ENCODE measurements around the gene TASOR2. TPM values are rescaled to one million over a fixed set of nuclear protein-coding genes. Genes with fewer than 3 reads are reported as not detected.

Gene TASOR2
- polyA plus RNA-seq, 1 donor (not counting 4 experiments of a cell fraction or from before 2014, with no cell fraction given), result 40.4 TPM

DNA sequence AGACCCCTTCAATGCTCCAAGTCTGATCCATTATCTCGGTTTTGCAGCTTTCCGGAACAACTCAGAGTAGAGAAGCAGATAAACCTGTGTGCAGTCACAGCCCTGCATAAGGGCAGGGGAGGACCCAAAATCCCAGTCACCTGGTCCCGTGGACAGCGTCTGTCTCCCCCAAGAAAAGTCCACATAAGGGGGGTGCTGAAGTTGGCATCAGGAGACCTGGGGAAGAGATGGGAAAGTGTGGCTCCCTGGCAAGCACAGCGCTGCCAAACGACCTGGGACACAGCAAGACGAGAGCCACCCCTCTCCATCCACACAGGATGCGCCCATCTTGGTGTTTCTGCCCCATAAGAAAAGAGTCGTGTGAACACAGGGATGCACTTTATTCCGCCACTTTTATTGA lies 46.1 kb upstream of the TASOR2 start:
- Histone ChIP-seq H3K79me2 (ENCODE audit: control insufficient read depth, insufficient read depth, low read length) (no peaks in the 10 kb centered on the region), H3K9ac (ENCODE audit: control insufficient read depth, extremely low read depth, insufficient read depth, low read length) (no peak overlapping the region), H3K4me1 (ENCODE audit: control insufficient read depth, extremely low read depth, insufficient read depth, low read length) (no peaks in the 10 kb centered on the region), H3K9me3 (ENCODE audit: control insufficient read depth, low read depth, low read length) (no peaks in the 10 kb centered on the region), H4K20me1 (ENCODE audit: control insufficient read depth, extremely low read depth, insufficient read depth, low read length) (no peaks in the 10 kb centered on the region), H2AFZ (ENCODE audit: control insufficient read depth, low read length) (no peak overlapping the region), H3K4me3 (ENCODE audit: control insufficient read depth in 2 of 3, extremely low read depth in 1 of 3, insufficient read depth in 2 of 3, low read depth in 1 of 3, low read length in 3 of 3) (no peak overlapping the region), H3K27ac (ENCODE audit: control insufficient read depth, insufficient read depth, low read length) (no peak overlapping the region), H3K27me3 (ENCODE audit: control insufficient read depth, extremely low read depth, insufficient read depth, low read length) (no peaks in the 10 kb centered on the region), H3K36me3 (ENCODE audit: control insufficient read depth in 2 of 2, extremely low read depth in 1 of 2, insufficient read depth in 2 of 2, low read length in 2 of 2) (peaks cover 0 to 9% of the 10 kb centered on the region in 2 experiments), H3K4me2 (ENCODE audit: control insufficient read depth, extremely low read depth, insufficient read depth, low read depth, low read length) (no peak overlapping the region), H3K9me1 (ENCODE audit: control insufficient read depth, extremely low read depth, insufficient read depth, low read length) (no peaks in the 10 kb centered on the region)
- dilution Hi-C loops (cut with MboI; ENCODE audit: extremely low pct_ligation_motif_present, low sequenced_read_pairs), result no loop called here
- TF ChIP-seq EZH2 (IDR thresholded peaks at IDR 0.05; ENCODE audit: low read length), result no peak
- TF ChIP-seq, protein P1, sequence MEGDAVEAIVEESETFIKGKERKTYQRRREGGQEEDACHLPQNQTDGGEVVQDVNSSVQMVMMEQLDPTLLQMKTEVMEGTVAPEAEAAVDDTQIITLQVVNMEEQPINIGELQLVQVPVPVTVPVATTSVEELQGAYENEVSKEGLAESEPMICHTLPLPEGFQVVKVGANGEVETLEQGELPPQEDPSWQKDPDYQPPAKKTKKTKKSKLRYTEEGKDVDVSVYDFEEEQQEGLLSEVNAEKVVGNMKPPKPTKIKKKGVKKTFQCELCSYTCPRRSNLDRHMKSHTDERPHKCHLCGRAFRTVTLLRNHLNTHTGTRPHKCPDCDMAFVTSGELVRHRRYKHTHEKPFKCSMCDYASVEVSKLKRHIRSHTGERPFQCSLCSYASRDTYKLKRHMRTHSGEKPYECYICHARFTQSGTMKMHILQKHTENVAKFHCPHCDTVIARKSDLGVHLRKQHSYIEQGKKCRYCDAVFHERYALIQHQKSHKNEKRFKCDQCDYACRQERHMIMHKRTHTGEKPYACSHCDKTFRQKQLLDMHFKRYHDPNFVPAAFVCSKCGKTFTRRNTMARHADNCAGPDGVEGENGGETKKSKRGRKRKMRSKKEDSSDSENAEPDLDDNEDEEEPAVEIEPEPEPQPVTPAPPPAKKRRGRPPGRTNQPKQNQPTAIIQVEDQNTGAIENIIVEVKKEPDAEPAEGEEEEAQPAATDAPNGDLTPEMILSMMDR (optimal IDR thresholded peaks at IDR 0.05 in 1 of 3, IDR thresholded peaks at IDR 0.05 in 1 of 3, conservative IDR thresholded peaks at IDR 0.05 in 1 of 3; ENCODE audit: extremely low read depth in 1 of 3, insufficient read depth in 2 of 3, low read length in 3 of 3), result no peak
- DNase-seq (ENCODE audit: low read depth, low spot score), result no peak
- no peak for FAIRE-seq

DNA sequence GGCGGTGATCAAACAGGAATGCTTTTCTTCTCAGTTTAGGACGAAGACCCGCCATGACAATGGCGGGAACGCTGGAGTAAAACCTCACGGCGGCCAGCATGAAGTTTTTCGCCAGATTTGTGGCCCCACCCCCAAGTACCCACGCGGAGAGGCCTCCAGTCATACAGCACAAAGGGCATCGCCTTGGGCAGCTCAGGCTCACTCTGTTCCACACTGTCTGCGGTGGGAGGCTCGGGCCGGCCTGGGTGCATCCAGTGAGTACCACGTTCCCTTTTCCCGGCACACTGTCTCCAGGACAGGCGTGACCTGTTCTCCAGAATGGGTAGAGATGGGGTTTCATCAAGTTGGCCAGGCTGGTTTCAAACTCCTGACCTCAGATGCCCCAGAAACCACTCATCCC lies 45.6 kb upstream of the TASOR2 start:
- Histone ChIP-seq H4K20me1 (ENCODE audit: control insufficient read depth, extremely low read depth, insufficient read depth, low read length) (no peaks in the 10 kb centered on the region), H3K9me3 (ENCODE audit: control insufficient read depth, low read depth, low read length) (no peaks in the 10 kb centered on the region), H3K9ac (ENCODE audit: control insufficient read depth, extremely low read depth, insufficient read depth, low read length) (no peak overlapping the region), H3K4me1 (ENCODE audit: control insufficient read depth, extremely low read depth, insufficient read depth, low read length) (no peaks in the 10 kb centered on the region), H3K4me2 (ENCODE audit: control insufficient read depth, extremely low read depth, insufficient read depth, low read depth, low read length) (no peak overlapping the region), H3K27ac (ENCODE audit: control insufficient read depth, insufficient read depth, low read length) (no peak overlapping the region), H3K4me3 (ENCODE audit: control insufficient read depth in 2 of 3, extremely low read depth in 1 of 3, insufficient read depth in 2 of 3, low read depth in 1 of 3, low read length in 3 of 3) (no peak overlapping the region), H2AFZ (ENCODE audit: control insufficient read depth, low read length) (no peak overlapping the region), H3K36me3 (ENCODE audit: control insufficient read depth in 2 of 2, extremely low read depth in 1 of 2, insufficient read depth in 2 of 2, low read length in 2 of 2) (peaks cover 0 to 12% of the 10 kb centered on the region in 2 experiments), H3K9me1 (ENCODE audit: control insufficient read depth, extremely low read depth, insufficient read depth, low read length) (no peaks in the 10 kb centered on the region), H3K27me3 (ENCODE audit: control insufficient read depth, extremely low read depth, insufficient read depth, low read length) (no peaks in the 10 kb centered on the region), H3K79me2 (ENCODE audit: control insufficient read depth, insufficient read depth, low read length) (no peaks in the 10 kb centered on the region)
- dilution Hi-C loops (cut with MboI; ENCODE audit: extremely low pct_ligation_motif_present, low sequenced_read_pairs), result no loop called here
- FAIRE-seq (no peak), DNase-seq (ENCODE audit: low read depth, low spot score) (no peak)
- TF ChIP-seq, protein P1 (optimal IDR thresholded peaks at IDR 0.05 in 1 of 3, IDR thresholded peaks at IDR 0.05 in 1 of 3, conservative IDR thresholded peaks at IDR 0.05 in 1 of 3; ENCODE audit: extremely low read depth in 1 of 3, insufficient read depth in 2 of 3, low read length in 3 of 3), result no peak
- no peak for TF ChIP-seq EZH2 (IDR thresholded peaks at IDR 0.05; ENCODE audit: low read length)

Measured in keratinocyte (primary cell).